ENCODE measurements around the gene FAU. TPM values are rescaled to one million over a fixed set of nuclear protein-coding genes. Genes with fewer than 3 reads are reported as not detected.

FAU gene
- polyA plus RNA-seq, 1 of the 3 experiments (the other 2 are of a cell fraction) = 1,210 TPM

- no peak for DNase-seq
- POLR2A ChIA-PET = interaction anchor here (1.4 kb wide), 1 partner anchor 9 kb away, joined by 8 read pairs; the partner anchor contains the start of genes FAU and MRPL49
- TF ChIP-seq JUND (IDR thresholded peaks at IDR 0.05) = no peak
- no peak for TF ChIP-seq FOXM1 (IDR thresholded peaks at IDR 0.05; ENCODE audit: low read depth)
- TF ChIP-seq MAX (IDR thresholded peaks at IDR 0.05; ENCODE audit: low read depth) = no peak
- no peak for TF ChIP-seq SMC3 (IDR thresholded peaks at IDR 0.05; ENCODE audit: low read depth, low read length)
- no peak for TF ChIP-seq PBX3 (IDR thresholded peaks at IDR 0.05)
- no peak for TF ChIP-seq NRF1 (IDR thresholded peaks at IDR 0.05; ENCODE audit: low read depth, low read length)
- no peak for TF ChIP-seq MXI1 (IDR thresholded peaks at IDR 0.05; ENCODE audit: low read depth, low read length)
- TF ChIP-seq MEF2A (IDR thresholded peaks at IDR 0.05; ENCODE audit: borderline replicate concordance, low read depth) = no peak
- no peak for TF ChIP-seq POLR2AphosphoS5 (IDR thresholded peaks at IDR 0.05; ENCODE audit: low read depth, low read length)
- no peak for TF ChIP-seq TAF1 (IDR thresholded peaks at IDR 0.05; ENCODE audit: borderline replicate concordance, low read depth, low read length)
- no peak for TF ChIP-seq TEAD4 (IDR thresholded peaks at IDR 0.05; ENCODE audit: borderline replicate concordance, insufficient read depth)
- TF ChIP-seq RCOR1 (IDR thresholded peaks at IDR 0.05; ENCODE audit: low read length) = no peak
- no peak for TF ChIP-seq FOXJ3 (CRISPR knock-in tag; IDR thresholded peaks at IDR 0.05)
- no peak for TF ChIP-seq SIN3A (IDR thresholded peaks at IDR 0.05; ENCODE audit: borderline replicate concordance, low read depth, low read length)
- TF ChIP-seq CHD2 (IDR thresholded peaks at IDR 0.05; ENCODE audit: low read length, partially characterized antibody) = no peak
- no peak for TF ChIP-seq YY1 (IDR thresholded peaks at IDR 0.05; ENCODE audit: low read depth)
- no peak for TF ChIP-seq USF1 (IDR thresholded peaks at IDR 0.05; ENCODE audit: borderline replicate concordance, low read depth)
- no peak for TF ChIP-seq TCF12 (IDR thresholded peaks at IDR 0.05)
- no peak for TF ChIP-seq ELF1 (IDR thresholded peaks at IDR 0.05)
- Histone ChIP-seq H3K9ac (no peak overlapping the region), H3K27me3 (ENCODE audit: insufficient read depth) (no peaks in the 10 kb centered on the region), H3K36me3 (replicated peaks in 1 of 2; ENCODE audit: control insufficient read depth in 1 of 2, insufficient read depth in 2 of 2, low read length in 1 of 2) (peaks cover 19 to 63% of the 10 kb centered on the region in 2 experiments), H4K20me1 (ENCODE audit: insufficient read depth) (no peaks in the 10 kb centered on the region; the same call in 1 of the 2 replicates), H3F3A (replicated peaks; ENCODE audit: insufficient read depth) (peaks cover 10% of the 10 kb centered on the region), H3K4me2 (no peak overlapping the region), H3K4me1 (ENCODE audit: control insufficient read depth in 1 of 2, insufficient read depth in 2 of 2, low read depth in 1 of 2, low read length in 1 of 2) (peaks cover 0 to 24% of the 10 kb centered on the region in 2 experiments; a peak in 2 of 4 replicates), H2AFZ (ENCODE audit: low read depth) (no peak overlapping the region), H3K79me2 (ENCODE audit: insufficient read depth) (peaks cover 28% of the 10 kb centered on the region; the same call in 1 of the 2 replicates), H3K4me3 (ENCODE audit: low read depth in 2 of 2, low read length in 1 of 2) (no peak overlapping the region), H3K9me3 (no peaks in the 10 kb centered on the region), H3K9me2 (no peaks in the 10 kb centered on the region), H3K27ac (ENCODE audit: low read depth in 2 of 2, low read length in 1 of 2) (no peak overlapping the region; a peak in 1 of 4 replicates)
- 95% methylated on average over 13 of the region's 19 CpGs for WGBS (ENCODE audit: low lambda C conversion rate)
- CTCF ChIA-PET = interaction anchor here (2.4 to 4.3 kb wide), 3 partner anchors 13 to 20 kb away, joined by 6 to 23 read pairs (median 22); partner anchors contain the start of genes TM7SF2 and ZNHIT2
Observed at GRCh38 chr11:65130631-65131416, 8.9 kb upstream of the FAU start.

Measured in SK-N-SH (cell line).